ENCODE results near the gene NDOR1.

The NDOR1 gene

GRCh38 chr9:137192859-137193258, 12.6 kb upstream of the NDOR1 start:
- H3K4me2 ChIP-seq (ENCODE audit: low read length): no peak overlapping the region
- peaks cover 9 to 15% of the 10 kb centered on the region in 2 experiments for H3K4me1 ChIP-seq (ENCODE audit: control insufficient read depth in 1 of 2, insufficient read depth in 2 of 2, low read length in 2 of 2)
- peaks cover 27 to 31% of the 10 kb centered on the region in 2 experiments for H3K36me3 ChIP-seq (ENCODE audit: control insufficient read depth in 1 of 2, insufficient read depth in 2 of 2, low read length in 2 of 2)
- H3K23ac ChIP-seq (ENCODE audit: low read length): no peak overlapping the region
- no peak overlapping the region for H2BK12ac ChIP-seq (ENCODE audit: low read length)
- no peaks in the 10 kb centered on the region for H3K27me3 ChIP-seq (ENCODE audit: insufficient read depth, low read length)
- H3K4ac ChIP-seq (ENCODE audit: low read depth, low read length): no peak overlapping the region
- H3K79me2 ChIP-seq (ENCODE audit: control insufficient read depth, insufficient read depth, low read length, poor library complexity): peaks cover 8% of the 10 kb centered on the region
- H3K18ac ChIP-seq (ENCODE audit: low read length): no peak overlapping the region
- H2AK5ac ChIP-seq (ENCODE audit: low read length): no peak overlapping the region
- H2BK120ac ChIP-seq (ENCODE audit: insufficient read depth, low read length, poor library complexity): no peak overlapping the region
- no peak overlapping the region for H4K91ac ChIP-seq (ENCODE audit: low read depth, low read length)
- H3K9ac ChIP-seq (ENCODE audit: low read length): no peak overlapping the region
- H3K9me3 ChIP-seq (ENCODE audit: insufficient read depth, low read depth, low read length): no peaks in the 10 kb centered on the region
- H2BK5ac ChIP-seq (ENCODE audit: low read depth, low read length, poor library complexity): no peak overlapping the region
- H2AFZ ChIP-seq (ENCODE audit: insufficient read depth, low read length, poor library complexity): no peak overlapping the region
- no peak for DNase-seq
- H3K14ac ChIP-seq (ENCODE audit: low read length): no peak overlapping the region
- peaks cover 5% of the 10 kb centered on the region for H3K79me1 ChIP-seq (ENCODE audit: low read length)
- no peak overlapping the region for H3K4me3 ChIP-seq (ENCODE audit: low read depth, low read length)
- no peak overlapping the region for H4K12ac ChIP-seq (ENCODE audit: low read depth, low read length)
- no peak overlapping the region for H4K8ac ChIP-seq (ENCODE audit: low read depth, low read length)
- H3K27ac ChIP-seq (ENCODE audit: low read depth, low read length): no peak overlapping the region
- WGBS (ENCODE audit: extremely low coverage, insufficient coverage, insufficient read length): no CpG with 5 or more reads among the region's 2 CpGs

DNA sequence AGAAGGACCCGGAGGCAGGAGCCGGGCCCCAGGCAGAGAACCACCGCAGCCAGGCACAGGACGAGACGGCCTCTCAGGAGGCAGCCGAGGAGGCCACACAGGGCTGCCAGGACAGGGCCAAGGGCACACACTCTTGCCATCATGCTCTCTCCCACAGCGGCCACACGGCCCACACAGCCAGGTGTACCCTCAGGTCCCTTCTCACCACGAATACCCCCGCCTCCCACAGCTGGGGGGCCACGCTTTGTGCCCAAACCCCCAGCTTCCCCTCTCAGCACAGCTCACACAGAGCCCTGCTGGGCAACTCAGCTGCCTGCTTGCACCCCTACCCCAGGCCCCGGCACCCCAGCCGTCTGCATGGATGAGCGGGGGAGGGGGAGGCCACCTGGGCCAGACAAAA, 11.7 kb upstream of the NDOR1 start:
- DNase-seq: no peak
- WGBS (ENCODE audit: extremely low coverage, insufficient coverage, insufficient read length): no CpG with 5 or more reads among the region's 14 CpGs

GRCh38 chr9:137194388-137194787, 11.1 kb upstream of the NDOR1 start:
- Histone ChIP-seq H2AFZ (ENCODE audit: insufficient read depth, low read length, poor library complexity) (no peak overlapping the region), H3K14ac (ENCODE audit: low read length) (no peak overlapping the region), H3K79me2 (ENCODE audit: control insufficient read depth, insufficient read depth, low read length, poor library complexity) (peaks cover 2% of the 10 kb centered on the region), H3K4me2 (ENCODE audit: low read length) (no peak overlapping the region), H3K36me3 (ENCODE audit: control insufficient read depth in 1 of 2, insufficient read depth in 2 of 2, low read length in 2 of 2) (peaks cover 27 to 31% of the 10 kb centered on the region in 2 experiments), H3K4ac (ENCODE audit: low read depth, low read length) (no peak overlapping the region), H3K4me3 (ENCODE audit: low read depth, low read length) (no peak overlapping the region), H3K27me3 (ENCODE audit: insufficient read depth, low read length) (no peaks in the 10 kb centered on the region), H2AK5ac (ENCODE audit: low read length) (no peak overlapping the region), H3K18ac (ENCODE audit: low read length) (no peak overlapping the region), H2BK5ac (ENCODE audit: low read depth, low read length, poor library complexity) (no peak overlapping the region), H2BK120ac (ENCODE audit: insufficient read depth, low read length, poor library complexity) (no peak overlapping the region), H3K9me3 (ENCODE audit: insufficient read depth, low read depth, low read length) (no peaks in the 10 kb centered on the region), H4K12ac (ENCODE audit: low read depth, low read length) (no peak overlapping the region), H2BK12ac (ENCODE audit: low read length) (no peak overlapping the region), H4K91ac (ENCODE audit: low read depth, low read length) (no peak overlapping the region), H3K4me1 (ENCODE audit: control insufficient read depth in 1 of 2, insufficient read depth in 2 of 2, low read length in 2 of 2) (peaks cover 14 to 27% of the 10 kb centered on the region in 2 experiments), H3K27ac (ENCODE audit: low read depth, low read length) (no peak overlapping the region), H3K79me1 (ENCODE audit: low read length) (no peaks in the 10 kb centered on the region), H4K8ac (ENCODE audit: low read depth, low read length) (no peak overlapping the region), H3K9ac (ENCODE audit: low read length) (no peak overlapping the region), H3K23ac (ENCODE audit: low read length) (no peak overlapping the region)
- DNase-seq: no peak
- WGBS (ENCODE audit: extremely low coverage, insufficient coverage, insufficient read length): no CpG with 5 or more reads among the region's 16 CpGs

More for the DNA sequence above, 11.7 kb upstream of the NDOR1 start:
- H2AK5ac ChIP-seq (ENCODE audit: low read length): no peak overlapping the region
- no peak overlapping the region for H4K12ac ChIP-seq (ENCODE audit: low read depth, low read length)
- no peak overlapping the region for H3K9ac ChIP-seq (ENCODE audit: low read length)
- H3K4ac ChIP-seq (ENCODE audit: low read depth, low read length): no peak overlapping the region
- H3K27ac ChIP-seq (ENCODE audit: low read depth, low read length): no peak overlapping the region
- H2BK12ac ChIP-seq (ENCODE audit: low read length): no peak overlapping the region
- peaks cover 2% of the 10 kb centered on the region for H3K79me2 ChIP-seq (ENCODE audit: control insufficient read depth, insufficient read depth, low read length, poor library complexity)
- H3K4me2 ChIP-seq (ENCODE audit: low read length): no peak overlapping the region
- H2AFZ ChIP-seq (ENCODE audit: insufficient read depth, low read length, poor library complexity): no peak overlapping the region
- no peak overlapping the region for H3K4me3 ChIP-seq (ENCODE audit: low read depth, low read length)
- no peak overlapping the region for H3K23ac ChIP-seq (ENCODE audit: low read length)
- no peak overlapping the region for H4K8ac ChIP-seq (ENCODE audit: low read depth, low read length)
- no peaks in the 10 kb centered on the region for H3K9me3 ChIP-seq (ENCODE audit: insufficient read depth, low read depth, low read length)
- H3K4me1 ChIP-seq (ENCODE audit: control insufficient read depth in 1 of 2, insufficient read depth in 2 of 2, low read length in 2 of 2): peaks cover 15 to 23% of the 10 kb centered on the region in 2 experiments
- H3K36me3 ChIP-seq (ENCODE audit: control insufficient read depth in 1 of 2, insufficient read depth in 2 of 2, low read length in 2 of 2): peaks cover 27 to 31% of the 10 kb centered on the region in 2 experiments
- no peak overlapping the region for H4K91ac ChIP-seq (ENCODE audit: low read depth, low read length)
- H2BK120ac ChIP-seq (ENCODE audit: insufficient read depth, low read length, poor library complexity): no peak overlapping the region
- H3K27me3 ChIP-seq (ENCODE audit: insufficient read depth, low read length): no peaks in the 10 kb centered on the region
- no peak overlapping the region for H2BK5ac ChIP-seq (ENCODE audit: low read depth, low read length, poor library complexity)
- H3K79me1 ChIP-seq (ENCODE audit: low read length): no peaks in the 10 kb centered on the region
- H3K14ac ChIP-seq (ENCODE audit: low read length): no peak overlapping the region
- H3K18ac ChIP-seq (ENCODE audit: low read length): no peak overlapping the region

- Histone ChIP-seq H2BK120ac (ENCODE audit: insufficient read depth, low read length, poor library complexity) (no peak overlapping the region), H3K18ac (ENCODE audit: low read length) (no peak overlapping the region), H3K4me3 (ENCODE audit: low read depth, low read length) (no peak overlapping the region), H4K8ac (ENCODE audit: low read depth, low read length) (no peak overlapping the region), H4K91ac (ENCODE audit: low read depth, low read length) (no peak overlapping the region), H3K79me1 (ENCODE audit: low read length) (no peaks in the 10 kb centered on the region), H3K9ac (ENCODE audit: low read length) (no peak overlapping the region), H3K4ac (ENCODE audit: low read depth, low read length) (no peak overlapping the region), H3K9me3 (ENCODE audit: insufficient read depth, low read depth, low read length) (no peaks in the 10 kb centered on the region), H3K27me3 (ENCODE audit: insufficient read depth, low read length) (no peaks in the 10 kb centered on the region), H3K23ac (ENCODE audit: low read length) (no peak overlapping the region), H2BK12ac (ENCODE audit: low read length) (no peak overlapping the region), H3K27ac (ENCODE audit: low read depth, low read length) (no peak overlapping the region), H3K4me1 (ENCODE audit: control insufficient read depth in 1 of 2, insufficient read depth in 2 of 2, low read length in 2 of 2) (peaks cover 9 to 25% of the 10 kb centered on the region in 2 experiments), H3K14ac (ENCODE audit: low read length) (no peak overlapping the region), H2AFZ (ENCODE audit: insufficient read depth, low read length, poor library complexity) (no peak overlapping the region), H3K36me3 (ENCODE audit: control insufficient read depth in 1 of 2, insufficient read depth in 2 of 2, low read length in 2 of 2) (peaks cover 24 to 28% of the 10 kb centered on the region in 2 experiments), H2BK5ac (ENCODE audit: low read depth, low read length, poor library complexity) (no peak overlapping the region), H3K4me2 (ENCODE audit: low read length) (no peak overlapping the region), H4K12ac (ENCODE audit: low read depth, low read length) (no peak overlapping the region), H2AK5ac (ENCODE audit: low read length) (no peak overlapping the region), H3K79me2 (ENCODE audit: control insufficient read depth, insufficient read depth, low read length, poor library complexity) (no peaks in the 10 kb centered on the region)
- WGBS (ENCODE audit: extremely low coverage, insufficient coverage, insufficient read length): no CpG with 5 or more reads among the region's 10 CpGs
- DNase-seq: no peak
Measured at GRCh38 chr9:137194909-137195308, 10.6 kb upstream of the NDOR1 start.

Measured in trophoblast cell (in vitro differentiated cells and primary cell).